Neural progenitor cell (in vitro differentiated cells): ENCODE measurements around the gene SHISAL1. TPM values are rescaled to one million over a fixed set of nuclear protein-coding genes. Genes with fewer than 3 reads are reported as not detected.

Experiments
- DNase-seq: peaks from one replicate; pipeline ENCODE4 v3.0.0-alpha.2; 2016; ENCODE audit warnings: low spot score
- H2AFZ ChIP-seq: fragments of 200-600 bp; sonication (generic); replicated peaks from 2 replicates; pipeline ENCODE4 v1.6.1; 2016; ENCODE audit warnings: antibody characterized with exemption
- H3F3A ChIP-seq: fragments of 200-600 bp; sonication (generic); 2 replicates; pipeline ENCODE4 v1.6.1; 2016; ENCODE audit warnings: antibody characterized with exemption, low read depth
- H3K27ac ChIP-seq: fragments of 200-600 bp; sonication (generic); 2 replicates; pipeline ENCODE4 v1.5.1; 2016; ENCODE audit warnings: mild to moderate bottlenecking
- H3K27me3 ChIP-seq: fragments of 200-600 bp; sonication (generic); 2 replicates; pipeline ENCODE4 v1.6.1; 2016; ENCODE audit warnings: mild to moderate bottlenecking, moderate library complexity
- H3K36me3 ChIP-seq: fragments of 200-600 bp; sonication (generic); 2 replicates; pipeline ENCODE4 v1.5.1; 2016
- H3K4me1 ChIP-seq: fragments of 200-600 bp; sonication (generic); 2 replicates; pipeline ENCODE4 v1.6.1; 2016; ENCODE audit warnings: mixed run types
- H3K4me2 ChIP-seq: fragments of 200-600 bp; sonication (generic); 2 replicates; pipeline ENCODE4 v1.6.1; 2016
- H3K4me3 ChIP-seq: fragments of 200-600 bp; sonication (generic); 2 replicates; pipeline ENCODE4 v1.5.1; 2016
- H3K79me2 ChIP-seq: fragments of 200-600 bp; sonication (generic); 2 replicates; pipeline ENCODE4 v1.6.1; 2016; ENCODE audit warnings: low read depth
- H3K9ac ChIP-seq: fragments of 200-600 bp; sonication (generic); 2 replicates; pipeline ENCODE4 v1.6.1; 2016
- H3K9me3 ChIP-seq: fragments of 200-600 bp; sonication (generic); 2 replicates; pipeline ENCODE4 v1.5.1; 2016; ENCODE audit warnings: low read depth
- H4K20me1 ChIP-seq: fragments of 200-600 bp; sonication (generic); 2 replicates; pipeline ENCODE4 v1.6.1; 2016; ENCODE audit warnings: low read depth
- H3K27ac Mint-ChIP-seq: 3 replicates; pipeline ENCODE4 v1.8.0; 2021; ENCODE audit warnings: mixed read lengths
- H3K27me3 Mint-ChIP-seq: 2 replicates; pipeline ENCODE4 v1.8.0; 2022; ENCODE audit warnings: low read depth, mild to moderate bottlenecking, inconsistent platforms, moderate library complexity, mixed read lengths; ENCODE audit not compliant: insufficient read depth
- H3K36me3 Mint-ChIP-seq: 3 replicates; pipeline ENCODE4 v1.8.0; 2021; ENCODE audit warnings: mixed read lengths
- H3K4me1 Mint-ChIP-seq: 3 replicates; pipeline ENCODE4 v1.8.0; 2021; ENCODE audit warnings: mixed read lengths
- H3K4me3 Mint-ChIP-seq: 3 replicates; pipeline ENCODE4 v1.8.0; 2021; ENCODE audit warnings: mild to moderate bottlenecking, moderate library complexity, mixed read lengths
- H3K9me3 Mint-ChIP-seq: 3 replicates; pipeline ENCODE4 v1.8.0; 2020; ENCODE audit warnings: mixed read lengths
- CTCF ChIP-seq: fragments of 200-600 bp; sonication (generic); IDR thresholded peaks from 2 replicates; pipeline ENCODE4 v1.5.1; 2017; ENCODE audit warnings: antibody characterized with exemption, mild to moderate bottlenecking
- EZH2 ChIP-seq: fragments of 200-600 bp; sonication (generic); IDR thresholded peaks from 2 replicates; pipeline ENCODE4 v1.6.1; 2017; ENCODE audit warnings: antibody characterized with exemption, mild to moderate bottlenecking, moderate library complexity
- EZH2phosphoT487 ChIP-seq: fragments of 200-600 bp; sonication (generic); IDR thresholded peaks from 2 replicates; pipeline ENCODE4 v1.6.1; 2017; ENCODE audit warnings: antibody characterized with exemption
- total RNA-seq: library from RNA; depleted of rRNA; stranded (reverse); fragments of >200 nt; gene quantifications from 2 replicates; pipeline ENCODE4 v1.2.3, GENCODE V29; 2015; ENCODE audit warnings: low replicate concordance

Gene SHISAL1
- total RNA-seq, 1 donor from 2014 or later: 4.4 TPM

GRCh38 chr22:44214187-44214586 is 98.6 kb downstream of the SHISAL1 start:
- DNase-seq: no peak
- H3K9me3 Mint-ChIP-seq: peaks cover 10% of the 10 kb centered on the region
- TF ChIP-seq EZH2phosphoT487: no peak
- no peak for TF ChIP-seq EZH2
- no peak for TF ChIP-seq CTCF
- no peaks in the 10 kb centered on the region for H3F3A ChIP-seq
- no peaks in the 10 kb centered on the region for H3K27me3 ChIP-seq
- H3K4me2 ChIP-seq: no peak overlapping the region
- no peaks in the 10 kb centered on the region for H3K36me3 Mint-ChIP-seq
- H3K79me2 ChIP-seq: no peaks in the 10 kb centered on the region
- no peaks in the 10 kb centered on the region for H3K9me3 ChIP-seq
- H3K27ac ChIP-seq: no peak overlapping the region
- no peak overlapping the region for H3K4me3 Mint-ChIP-seq
- peaks cover 5% of the 10 kb centered on the region for H3K27me3 Mint-ChIP-seq
- no peak overlapping the region for H3K4me3 ChIP-seq
- no peak overlapping the region for H3K9ac ChIP-seq
- no peak overlapping the region for H3K27ac Mint-ChIP-seq
- H3K36me3 ChIP-seq: no peaks in the 10 kb centered on the region
- no peak overlapping the region for H2AFZ ChIP-seq
- H3K4me1 Mint-ChIP-seq: no peaks in the 10 kb centered on the region
- H3K4me1 ChIP-seq: peaks cover 3% of the 10 kb centered on the region
- H4K20me1 ChIP-seq: no peaks in the 10 kb centered on the region

GRCh38 chr22:44213489-44214043 is 99.2 kb downstream of the SHISAL1 start:
- Histone ChIP-seq H2AFZ (no peak overlapping the region), H3K9me3 (no peaks in the 10 kb centered on the region), H3K27me3 (no peaks in the 10 kb centered on the region), H3K36me3 (no peaks in the 10 kb centered on the region), H3K4me1 (peaks cover 3% of the 10 kb centered on the region), H3K27ac (no peak overlapping the region), H4K20me1 (no peaks in the 10 kb centered on the region), H3K9ac (no peak overlapping the region), H3K4me2 (no peak overlapping the region), H3F3A (no peaks in the 10 kb centered on the region), H3K4me3 (no peak overlapping the region), H3K79me2 (no peaks in the 10 kb centered on the region)
- H3K4me1 Mint-ChIP-seq: no peaks in the 10 kb centered on the region
- H3K27me3 Mint-ChIP-seq: peaks cover 5% of the 10 kb centered on the region
- H3K9me3 Mint-ChIP-seq: peaks cover 10% of the 10 kb centered on the region
- no peaks in the 10 kb centered on the region for H3K36me3 Mint-ChIP-seq
- DNase-seq: no peak
- no peak overlapping the region for H3K4me3 Mint-ChIP-seq
- no peak for TF ChIP-seq CTCF
- no peak for TF ChIP-seq EZH2
- no peak for TF ChIP-seq EZH2phosphoT487
- H3K27ac Mint-ChIP-seq: no peak overlapping the region

- Histone ChIP-seq H3K36me3 (no peaks in the 10 kb centered on the region), H3K4me2 (no peak overlapping the region), H3K79me2 (no peaks in the 10 kb centered on the region), H3K9ac (no peak overlapping the region), H3K4me1 (peaks cover 3% of the 10 kb centered on the region), H3K27ac (no peak overlapping the region), H3F3A (no peaks in the 10 kb centered on the region), H3K9me3 (no peaks in the 10 kb centered on the region), H4K20me1 (no peaks in the 10 kb centered on the region), H3K4me3 (no peak overlapping the region), H2AFZ (no peak overlapping the region), H3K27me3 (no peaks in the 10 kb centered on the region)
- no peaks in the 10 kb centered on the region for H3K4me1 Mint-ChIP-seq
- H3K27ac Mint-ChIP-seq: no peak overlapping the region
- H3K9me3 Mint-ChIP-seq: peaks cover 10% of the 10 kb centered on the region
- TF ChIP-seq EZH2 (no peak), CTCF (no peak), EZH2phosphoT487 (no peak)
- no peak for DNase-seq
- H3K36me3 Mint-ChIP-seq: no peaks in the 10 kb centered on the region
- H3K27me3 Mint-ChIP-seq: peaks cover 5% of the 10 kb centered on the region
- no peak overlapping the region for H3K4me3 Mint-ChIP-seq
Observed at GRCh38 chr22:44212936-44213335, 99.8 kb downstream of the SHISAL1 start.
